Parathyroid adenoma (tissue), 2 donors: ENCODE measurements around the gene BAD.
"Not testable (repeated sequence)": the region's sequence is repeated elsewhere in the genome, so short reads cannot be mapped to it uniquely, and the experiment has no call there.

Experiments
- H2AFZ ChIP-seq: fragments of 300-600 bp; sonication (generic); one replicate; pipeline ENCODE4 v1.7.0; 2017; ENCODE audit warnings: antibody characterized with exemption, mild to moderate bottlenecking
- H3K27ac ChIP-seq: fragments of 300-600 bp; sonication (generic); one replicate; pipeline ENCODE4 v1.7.0; 2017
- H3K27me3 ChIP-seq: fragments of 300-600 bp; sonication (generic); one replicate; pipeline ENCODE4 v1.7.0; 2017; ENCODE audit warnings: low read length; ENCODE audit not compliant: control insufficient read depth, insufficient read depth
- H3K36me3 ChIP-seq: fragments of 300-600 bp; sonication (generic); one replicate; pipeline ENCODE4 v1.7.0; 2017; ENCODE audit warnings: low read length; ENCODE audit not compliant: control insufficient read depth, insufficient read depth
- H3K4me1 ChIP-seq: fragments of 300-600 bp; sonication (generic); one replicate; pipeline ENCODE4 v1.7.0; 2017; ENCODE audit warnings: control low read depth
- H3K4me2 ChIP-seq: fragments of 300-600 bp; sonication (generic); one replicate; pipeline ENCODE4 v1.7.0; 2017; ENCODE audit warnings: low read length
- H3K4me3 ChIP-seq: fragments of 300-600 bp; sonication (generic); one replicate; pipeline ENCODE4 v1.7.0; 2017; ENCODE audit warnings: low read depth, low read length
- H3K79me2 ChIP-seq: fragments of 300-600 bp; sonication (generic); one replicate; pipeline ENCODE4 v1.7.0; 2017; ENCODE audit warnings: control low read depth
- H3K9ac ChIP-seq: fragments of 300-600 bp; sonication (generic); one replicate; pipeline ENCODE4 v1.7.0; 2017; ENCODE audit warnings: mild to moderate bottlenecking
- H3K9me3 ChIP-seq: fragments of 300-600 bp; sonication (generic); one replicate; pipeline ENCODE4 v1.7.0; 2017; ENCODE audit warnings: low read length; ENCODE audit not compliant: control insufficient read depth
- TF ChIP-seq, protein P1 (sequence below): fragments of 300-600 bp; sonication (generic); IDR thresholded peaks from one replicate; pipeline ENCODE4 v1.7.0; 2017; ENCODE audit warnings: antibody characterized with exemption, mild to moderate bottlenecking
- donor health status: primary hyperparathyroidism.

Gene BAD

DNA sequence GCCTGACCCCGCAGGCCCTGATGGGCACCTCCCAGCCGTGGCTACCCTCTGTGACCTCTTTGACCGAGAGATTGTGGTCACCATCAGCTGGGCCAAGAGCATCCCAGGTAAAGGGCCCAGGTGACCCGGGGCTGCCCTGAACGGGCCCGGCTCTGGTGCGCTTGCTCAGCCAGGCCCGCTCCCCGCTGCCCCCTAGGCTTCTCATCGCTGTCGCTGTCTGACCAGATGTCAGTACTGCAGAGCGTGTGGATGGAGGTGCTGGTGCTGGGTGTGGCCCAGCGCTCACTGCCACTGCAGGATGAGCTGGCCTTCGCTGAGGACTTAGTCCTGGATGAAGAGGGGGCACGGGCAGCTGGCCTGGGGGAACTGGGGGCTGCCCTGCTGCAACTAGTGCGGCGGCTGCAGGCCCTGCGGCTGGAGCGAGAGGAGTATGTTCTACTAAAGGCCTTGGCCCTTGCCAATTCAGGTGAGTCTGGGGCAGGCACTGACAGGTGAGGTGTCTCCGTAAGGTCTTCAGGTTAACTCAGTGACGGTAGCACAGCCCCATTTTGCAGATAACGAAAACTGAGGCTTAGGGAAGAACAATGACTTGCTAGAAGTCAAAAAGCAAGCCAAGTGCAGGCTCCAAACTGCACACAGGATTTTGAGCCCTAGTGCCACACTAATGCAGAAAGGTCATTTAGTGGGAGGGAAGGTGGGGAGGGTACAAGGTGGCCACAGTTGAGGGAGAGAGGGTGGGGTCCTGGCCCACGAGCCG is 30.5 kb upstream of the BAD start:
- TF ChIP-seq, protein P1, sequence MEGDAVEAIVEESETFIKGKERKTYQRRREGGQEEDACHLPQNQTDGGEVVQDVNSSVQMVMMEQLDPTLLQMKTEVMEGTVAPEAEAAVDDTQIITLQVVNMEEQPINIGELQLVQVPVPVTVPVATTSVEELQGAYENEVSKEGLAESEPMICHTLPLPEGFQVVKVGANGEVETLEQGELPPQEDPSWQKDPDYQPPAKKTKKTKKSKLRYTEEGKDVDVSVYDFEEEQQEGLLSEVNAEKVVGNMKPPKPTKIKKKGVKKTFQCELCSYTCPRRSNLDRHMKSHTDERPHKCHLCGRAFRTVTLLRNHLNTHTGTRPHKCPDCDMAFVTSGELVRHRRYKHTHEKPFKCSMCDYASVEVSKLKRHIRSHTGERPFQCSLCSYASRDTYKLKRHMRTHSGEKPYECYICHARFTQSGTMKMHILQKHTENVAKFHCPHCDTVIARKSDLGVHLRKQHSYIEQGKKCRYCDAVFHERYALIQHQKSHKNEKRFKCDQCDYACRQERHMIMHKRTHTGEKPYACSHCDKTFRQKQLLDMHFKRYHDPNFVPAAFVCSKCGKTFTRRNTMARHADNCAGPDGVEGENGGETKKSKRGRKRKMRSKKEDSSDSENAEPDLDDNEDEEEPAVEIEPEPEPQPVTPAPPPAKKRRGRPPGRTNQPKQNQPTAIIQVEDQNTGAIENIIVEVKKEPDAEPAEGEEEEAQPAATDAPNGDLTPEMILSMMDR: no peak
- H3K36me3 ChIP-seq: no peaks in the 10 kb centered on the region

DNA sequence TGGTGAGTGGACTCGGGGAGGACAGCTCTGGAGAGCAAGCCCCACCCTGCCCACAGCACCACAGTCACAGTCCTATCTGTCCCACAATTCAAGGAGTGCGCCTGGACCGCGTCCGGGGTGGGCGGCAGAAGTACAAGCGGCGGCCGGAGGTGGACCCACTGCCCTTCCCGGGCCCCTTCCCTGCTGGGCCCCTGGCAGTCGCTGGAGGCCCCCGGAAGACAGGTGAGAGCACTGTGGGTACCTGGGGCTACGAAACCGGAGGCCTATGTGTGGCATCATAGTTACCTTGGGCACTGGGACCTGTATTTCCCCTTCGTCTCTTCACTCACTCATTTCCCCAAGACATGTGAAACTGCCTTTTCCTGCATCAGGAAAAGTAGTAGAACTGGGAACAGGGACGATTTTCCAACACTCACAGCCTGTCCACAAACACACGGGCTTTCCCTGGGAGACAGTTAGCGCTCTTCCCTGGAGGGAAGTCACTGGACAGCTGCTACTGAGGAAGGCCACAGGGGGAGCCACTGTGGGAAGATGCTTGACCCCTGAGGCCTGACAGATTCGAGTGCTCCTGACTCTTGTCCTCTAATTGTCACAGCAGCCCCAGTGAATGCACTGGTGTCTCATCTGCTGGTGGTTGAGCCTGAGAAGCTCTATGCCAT is 29.8 kb upstream of the BAD start:
- Histone ChIP-seq H3K27me3 (no peaks in the 10 kb centered on the region), H3K9me3 (no peaks in the 10 kb centered on the region), H3K4me3 (no peak overlapping the region), H3K27ac (no peak overlapping the region), H3K4me1 (peaks cover 4% of the 10 kb centered on the region), H3K9ac (no peak overlapping the region), H2AFZ (no peak overlapping the region), H3K79me2 (no peaks in the 10 kb centered on the region), H3K4me2 (no peak overlapping the region), H3K36me3 (no peaks in the 10 kb centered on the region)
- TF ChIP-seq, protein P1: no peak

More for the DNA sequence above, 30.5 kb upstream of the BAD start:
- H3K27ac ChIP-seq: no peak overlapping the region
- no peak overlapping the region for H3K4me3 ChIP-seq
- no peak overlapping the region for H2AFZ ChIP-seq
- no peaks in the 10 kb centered on the region for H3K79me2 ChIP-seq
- no peak overlapping the region for H3K9ac ChIP-seq
- no peaks in the 10 kb centered on the region for H3K27me3 ChIP-seq
- peaks cover 4% of the 10 kb centered on the region for H3K4me1 ChIP-seq
- no peaks in the 10 kb centered on the region for H3K9me3 ChIP-seq
- H3K4me2 ChIP-seq: no peak overlapping the region

DNA sequence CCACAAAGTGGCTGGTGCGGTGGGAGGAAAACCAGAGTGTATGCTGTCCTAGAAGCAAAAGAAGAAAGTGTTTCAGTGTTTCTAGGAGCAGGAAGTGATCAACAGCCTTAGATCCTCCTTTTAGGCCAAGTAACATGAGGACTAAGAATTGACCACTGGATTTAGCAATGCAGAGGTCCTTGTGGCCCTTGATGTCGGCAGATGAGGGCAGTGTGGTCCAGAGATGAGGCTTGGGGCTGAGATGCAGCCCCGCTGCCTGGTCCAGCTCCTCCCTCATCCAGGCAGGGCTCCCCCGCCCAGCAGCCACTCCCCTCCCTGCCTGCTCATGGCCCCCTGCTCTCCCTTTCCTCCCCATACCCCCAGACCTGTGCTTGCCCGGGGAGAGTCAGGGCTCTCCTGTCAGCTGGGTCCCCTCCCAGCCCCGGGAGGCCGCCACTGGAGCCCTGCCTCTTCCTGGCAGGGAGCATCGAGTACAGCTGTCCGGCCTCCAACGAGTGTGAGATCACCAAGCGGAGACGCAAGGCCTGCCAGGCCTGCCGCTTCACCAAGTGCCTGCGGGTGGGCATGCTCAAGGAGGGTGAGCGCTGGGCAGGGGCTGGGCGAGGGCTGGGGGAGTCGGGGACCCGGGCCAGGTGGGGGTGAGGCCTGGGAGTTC is 29.2 kb upstream of the BAD start:
- H3K4me2 ChIP-seq: no peak overlapping the region
- H3K27me3 ChIP-seq: no peaks in the 10 kb centered on the region
- H3K27ac ChIP-seq: no peak overlapping the region
- no peaks in the 10 kb centered on the region for H3K79me2 ChIP-seq
- H3K36me3 ChIP-seq: no peaks in the 10 kb centered on the region
- H3K9me3 ChIP-seq: no peaks in the 10 kb centered on the region
- H2AFZ ChIP-seq: no peak overlapping the region
- peaks cover 2% of the 10 kb centered on the region for H3K4me1 ChIP-seq
- TF ChIP-seq, protein P1: no peak
- H3K9ac ChIP-seq: no peak overlapping the region
- H3K4me3 ChIP-seq: no peak overlapping the region

DNA sequence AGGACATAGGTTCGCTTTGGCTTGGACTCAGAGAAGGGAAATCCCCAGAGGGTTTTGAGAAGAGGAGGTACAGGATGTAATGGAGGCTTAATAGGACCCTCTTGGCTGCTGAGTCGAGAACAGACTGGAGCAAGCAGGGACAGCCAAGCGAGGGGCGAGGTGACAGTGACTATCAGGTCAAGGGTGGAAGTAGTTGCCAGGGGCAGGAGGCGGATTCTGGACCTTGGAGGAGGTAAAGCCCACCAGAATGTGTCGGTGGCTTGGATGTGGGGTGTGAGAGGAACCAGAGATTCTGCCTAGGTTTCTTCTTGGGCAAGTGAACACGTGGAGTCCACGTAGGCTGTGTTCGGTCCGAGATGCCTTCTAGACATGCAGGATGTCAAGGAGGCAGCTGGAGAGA is 28.5 kb upstream of the BAD start:
- no peak overlapping the region for H3K9ac ChIP-seq
- no peak overlapping the region for H2AFZ ChIP-seq
- H3K4me1 ChIP-seq: peaks cover 2% of the 10 kb centered on the region
- no peak overlapping the region for H3K4me2 ChIP-seq
- H3K4me3 ChIP-seq: no peak overlapping the region
- TF ChIP-seq, protein P1: no peak
- no peaks in the 10 kb centered on the region for H3K27me3 ChIP-seq
- no peaks in the 10 kb centered on the region for H3K79me2 ChIP-seq
- H3K36me3 ChIP-seq: no peaks in the 10 kb centered on the region
- H3K27ac ChIP-seq: no peak overlapping the region
- H3K9me3 ChIP-seq: no peaks in the 10 kb centered on the region

DNA sequence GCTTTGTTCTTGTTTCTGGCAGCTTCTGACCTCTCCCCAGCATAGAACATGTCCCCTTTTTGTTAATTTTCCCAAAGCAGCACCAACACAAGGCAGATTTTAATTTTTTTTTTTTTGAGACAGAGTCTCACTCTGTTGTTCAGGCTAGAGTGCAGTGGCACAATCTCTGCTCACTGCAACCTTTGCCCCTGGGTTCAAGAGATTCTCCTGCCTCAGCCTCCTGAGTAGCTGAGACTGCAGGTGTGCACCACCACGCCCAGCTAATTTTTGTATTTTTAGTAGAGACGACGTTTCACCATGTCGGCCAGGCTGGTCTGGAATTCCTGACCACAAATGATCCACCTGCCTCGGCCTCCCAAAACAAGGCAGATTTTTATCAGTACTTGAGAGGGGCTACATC is 23.3 kb upstream of the BAD start:
- H3K4me3 ChIP-seq, H3K36me3 ChIP-seq, H3K27ac ChIP-seq, H3K9ac ChIP-seq, H3K79me2 ChIP-seq, H2AFZ ChIP-seq, H3K9me3 ChIP-seq, H3K4me1 ChIP-seq, H3K27me3 ChIP-seq, H3K4me2 ChIP-seq: not testable (repeated sequence)
